Activated CD4-positive, alpha-beta T cell treated with anti-CD3 and anti-CD28 coated beads for 36 hours (primary cell): ENCODE data around the gene LEMD2. TPM values are rescaled to one million over a fixed set of nuclear protein-coding genes. Genes with fewer than 3 reads are reported as not detected.

ENCODE experiments used
- ATAC-seq: fragments of 200-7000 bp; cut with Tn5 transposase; one replicate; pipeline ENCODE4 v1.10.0; 2021; ENCODE audit warnings: mild to moderate bottlenecking, moderate library complexity
- CTCF ChIA-PET: fragments of 350-600 bp; sonication (Branson Sonifier 250); formaldehyde crosslinking; loops from one replicate; lab custom pipeline; 2021; ENCODE audit warnings: antibody characterized with exemption; lab: Charles Lee
- POLR2A ChIA-PET: fragments of 350-600 bp; sonication (Branson Sonifier 250); formaldehyde crosslinking; loops from one replicate; lab custom pipeline; 2021; ENCODE audit warnings: antibody characterized with exemption, inconsistent platforms; lab: Charles Lee
- DNase-seq: peaks from one replicate; pipeline ENCODE4 v3.0.0-alpha.2; 2020
- H3K27ac Mint-ChIP-seq: one replicate; pipeline ENCODE4 v1.8.0; 2021; ENCODE audit warnings: mixed read lengths
- H3K27me3 Mint-ChIP-seq: one replicate; pipeline ENCODE4 v1.8.0; 2021; ENCODE audit warnings: mixed read lengths
- H3K36me3 Mint-ChIP-seq: one replicate; pipeline ENCODE4 v1.8.0; 2021; ENCODE audit warnings: low read depth, mixed read lengths
- H3K4me1 Mint-ChIP-seq: one replicate; pipeline ENCODE4 v1.8.0; 2021; ENCODE audit warnings: mixed read lengths
- H3K4me3 Mint-ChIP-seq: one replicate; pipeline ENCODE4 v1.8.0; 2021; ENCODE audit warnings: mild to moderate bottlenecking, moderate library complexity, mixed read lengths
- H3K9me3 Mint-ChIP-seq: one replicate; pipeline ENCODE4 v1.8.0; 2021; ENCODE audit warnings: low read depth, mixed read lengths
- intact Hi-C, 2 experiments: fragments of 100-400 bp; cut with DNase I in 1 of 2; cut with micrococcal nuclease in 1 of 2; formaldehyde crosslinking; loops; one replicate each; pipeline versions ENCODE4 v1.14.2 to v1.15.1; 2022 to 2024; cut with DNase I, micrococcal nuclease
- total RNA-seq, 2 experiments: library from RNA; stranded (reverse); gene quantifications; one replicate each; pipeline ENCODE4 v1.2.3, GENCODE V29; 2021

Gene LEMD2
- total RNA-seq, 2 experiments from 2014 or later = 55.2 to 61.5 TPM

DNA sequence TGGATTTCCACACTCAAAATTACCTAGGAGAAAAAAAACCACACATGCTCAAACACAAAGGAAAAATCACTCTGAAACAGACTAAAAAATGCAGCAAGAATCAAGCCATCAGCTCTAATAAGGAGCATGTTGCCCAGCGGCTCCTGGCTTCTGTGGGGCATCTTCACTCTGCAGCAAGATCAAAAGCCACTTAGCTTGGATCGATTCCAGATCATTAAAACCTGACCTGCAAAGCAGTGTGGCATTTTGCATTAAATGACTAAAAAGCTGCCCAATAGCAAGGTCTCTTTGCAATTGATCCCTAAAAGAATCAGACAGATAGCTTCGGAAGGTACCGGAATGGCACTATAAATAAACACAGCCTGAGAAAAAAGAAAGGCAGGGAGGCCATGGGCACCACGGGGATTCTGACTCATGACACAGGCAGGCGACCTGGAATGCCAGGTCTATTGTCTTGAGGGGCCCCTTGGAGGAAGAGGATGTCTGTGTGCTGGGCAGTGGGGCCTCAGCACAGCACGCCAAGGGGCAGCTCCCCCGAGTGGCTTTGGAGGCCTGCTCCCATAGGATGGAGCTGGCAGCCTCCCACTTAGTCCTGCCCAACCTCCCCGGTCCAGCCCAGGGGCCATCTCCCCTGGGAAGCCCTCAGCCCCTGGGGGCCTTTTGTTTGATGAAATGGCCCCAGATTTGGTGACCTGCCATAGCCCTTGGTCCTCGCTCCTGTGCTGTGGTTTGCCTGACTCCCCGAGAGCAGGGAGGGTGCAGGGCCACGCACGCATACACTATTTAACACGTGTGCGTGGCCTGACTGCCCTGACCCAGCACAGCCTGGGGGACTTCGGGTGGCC lies 7.6 kb downstream of the LEMD2 start:
- peaks cover 56% of the 10 kb centered on the region for H3K36me3 Mint-ChIP-seq
- no peak for ATAC-seq
- CTCF ChIA-PET = interaction anchor here (3.0 kb wide), 1 partner anchor 10 kb away, joined by 10 read pairs; no protein-coding TSS in a partner anchor
- no peaks in the 10 kb centered on the region for H3K27me3 Mint-ChIP-seq
- DNase-seq = no peak
- peaks cover 23% of the 10 kb centered on the region for H3K4me1 Mint-ChIP-seq
- peak overlapping the region; percentile 24 for H3K27ac Mint-ChIP-seq
- no peak overlapping the region for H3K4me3 Mint-ChIP-seq
- no peaks in the 10 kb centered on the region for H3K9me3 Mint-ChIP-seq
- intact Hi-C loops = no loop called here
- POLR2A ChIA-PET = no interaction called here

DNA sequence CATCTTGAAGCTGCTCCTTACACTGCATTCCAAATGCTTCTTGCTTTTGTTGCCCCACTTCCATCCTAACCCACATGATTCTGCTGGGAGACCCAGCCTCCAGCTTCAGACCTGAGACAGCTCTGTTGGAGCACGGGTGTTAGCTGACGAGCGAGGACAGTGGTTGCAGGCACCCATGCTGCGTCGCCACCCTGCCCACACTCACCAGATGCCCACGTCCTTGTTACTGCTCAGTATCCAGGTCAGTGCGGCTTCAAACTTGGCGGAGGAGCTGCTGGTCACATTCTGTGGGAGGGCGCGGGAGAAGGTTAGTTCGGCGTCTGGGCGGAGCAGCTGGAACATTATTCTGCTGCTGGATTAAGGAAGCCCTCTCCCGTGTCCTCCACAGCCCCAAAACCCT lies 9.0 kb downstream of the LEMD2 start:
- ChIA-PET POLR2A (no interaction called here), CTCF (interaction anchor here (0.7 to 3.0 kb wide), 3 partner anchors 8 to 20 kb away, joined by 3 to 10 read pairs (median 4); no protein-coding TSS in a partner anchor)
- peaks cover 57% of the 10 kb centered on the region for H3K36me3 Mint-ChIP-seq
- H3K27me3 Mint-ChIP-seq = no peaks in the 10 kb centered on the region
- peaks cover 8% of the 10 kb centered on the region for H3K4me1 Mint-ChIP-seq
- no peak for DNase-seq
- H3K9me3 Mint-ChIP-seq = no peaks in the 10 kb centered on the region
- no peak overlapping the region for H3K4me3 Mint-ChIP-seq
- ATAC-seq = no peak
- intact Hi-C loops = no loop called here
- no peak overlapping the region for H3K27ac Mint-ChIP-seq

DNA sequence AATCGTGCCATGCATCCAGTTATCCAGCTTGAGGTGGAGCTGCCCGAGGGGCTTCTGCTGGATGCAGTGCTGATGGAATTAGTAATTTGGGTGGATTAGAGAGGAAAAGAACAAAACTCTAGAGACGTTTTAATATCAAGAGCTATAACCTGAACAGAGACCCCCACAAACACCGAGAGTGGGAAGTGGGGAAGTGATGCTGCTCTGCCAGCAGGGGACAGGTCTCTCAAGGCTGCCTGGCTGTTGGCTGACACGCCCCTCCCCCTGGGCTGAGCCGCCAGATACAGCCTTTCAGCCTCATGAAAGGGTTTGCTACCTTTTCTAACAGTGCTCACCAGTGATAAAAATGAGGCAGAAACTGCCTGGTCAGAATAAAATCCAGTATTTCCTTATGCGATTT lies 9.6 kb downstream of the LEMD2 start:
- Mint-ChIP-seq H3K36me3 (peaks cover 55% of the 10 kb centered on the region), H3K27ac (no peak overlapping the region), H3K4me1 (peaks cover 3% of the 10 kb centered on the region), H3K4me3 (no peak overlapping the region), H3K27me3 (no peaks in the 10 kb centered on the region), H3K9me3 (no peaks in the 10 kb centered on the region)
- DNase-seq (no peak), ATAC-seq (no peak)
- ChIA-PET CTCF (interaction anchor here (0.7 to 3.0 kb wide), 4 partner anchors 8 to 32 kb away, joined by 3 to 10 read pairs (median 4); no protein-coding TSS in a partner anchor), POLR2A (interaction anchor here (0.6 kb wide), 1 partner anchor 9 kb away, joined by 5 read pairs; no protein-coding TSS in a partner anchor)
- intact Hi-C loops = no loop called here

DNA sequence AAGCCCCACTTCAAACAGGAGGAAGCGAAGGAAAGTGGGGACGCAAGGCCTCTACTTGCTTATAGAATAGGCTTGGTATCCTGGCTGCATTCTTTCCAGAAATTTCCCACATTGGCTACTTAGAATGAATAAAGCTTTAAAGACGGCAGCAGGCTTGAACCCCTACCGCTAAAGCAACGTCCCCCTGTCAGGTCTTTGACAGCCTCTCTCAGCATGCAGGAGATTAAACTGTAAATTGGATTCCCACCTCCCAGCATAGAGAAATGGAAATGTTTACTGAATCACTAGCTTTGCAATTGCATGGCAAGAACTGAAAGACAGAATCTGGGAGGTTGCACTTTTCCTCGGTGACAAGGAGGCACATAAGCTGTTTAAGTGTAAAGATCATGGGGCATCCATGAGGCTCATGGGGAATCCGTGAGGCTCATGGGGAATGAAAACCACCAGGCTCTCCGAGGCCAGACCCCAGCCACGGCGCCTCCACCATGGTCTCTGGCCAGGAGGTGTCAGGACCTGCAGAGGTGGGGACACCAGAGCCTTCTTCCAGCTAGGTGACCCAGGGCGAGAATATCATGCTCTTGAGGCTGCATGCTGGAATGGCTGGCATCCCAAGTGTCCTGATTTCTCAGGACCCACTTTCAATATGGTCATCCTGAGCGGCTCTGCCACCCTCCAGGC lies 10.3 kb downstream of the LEMD2 start:
- intact Hi-C loops = no loop called here
- H3K36me3 Mint-ChIP-seq = peaks cover 49% of the 10 kb centered on the region
- H3K9me3 Mint-ChIP-seq = no peaks in the 10 kb centered on the region
- no peaks in the 10 kb centered on the region for H3K27me3 Mint-ChIP-seq
- ATAC-seq = no peak
- H3K4me1 Mint-ChIP-seq = no peaks in the 10 kb centered on the region
- ChIA-PET POLR2A (no interaction called here), CTCF (interaction anchor here (0.8 to 1.4 kb wide), 3 partner anchors 9 to 31 kb away, joined by 3 to 4 read pairs (median 3); no protein-coding TSS in a partner anchor)
- H3K4me3 Mint-ChIP-seq = no peak overlapping the region
- H3K27ac Mint-ChIP-seq = no peak overlapping the region
- no peak for DNase-seq

DNA sequence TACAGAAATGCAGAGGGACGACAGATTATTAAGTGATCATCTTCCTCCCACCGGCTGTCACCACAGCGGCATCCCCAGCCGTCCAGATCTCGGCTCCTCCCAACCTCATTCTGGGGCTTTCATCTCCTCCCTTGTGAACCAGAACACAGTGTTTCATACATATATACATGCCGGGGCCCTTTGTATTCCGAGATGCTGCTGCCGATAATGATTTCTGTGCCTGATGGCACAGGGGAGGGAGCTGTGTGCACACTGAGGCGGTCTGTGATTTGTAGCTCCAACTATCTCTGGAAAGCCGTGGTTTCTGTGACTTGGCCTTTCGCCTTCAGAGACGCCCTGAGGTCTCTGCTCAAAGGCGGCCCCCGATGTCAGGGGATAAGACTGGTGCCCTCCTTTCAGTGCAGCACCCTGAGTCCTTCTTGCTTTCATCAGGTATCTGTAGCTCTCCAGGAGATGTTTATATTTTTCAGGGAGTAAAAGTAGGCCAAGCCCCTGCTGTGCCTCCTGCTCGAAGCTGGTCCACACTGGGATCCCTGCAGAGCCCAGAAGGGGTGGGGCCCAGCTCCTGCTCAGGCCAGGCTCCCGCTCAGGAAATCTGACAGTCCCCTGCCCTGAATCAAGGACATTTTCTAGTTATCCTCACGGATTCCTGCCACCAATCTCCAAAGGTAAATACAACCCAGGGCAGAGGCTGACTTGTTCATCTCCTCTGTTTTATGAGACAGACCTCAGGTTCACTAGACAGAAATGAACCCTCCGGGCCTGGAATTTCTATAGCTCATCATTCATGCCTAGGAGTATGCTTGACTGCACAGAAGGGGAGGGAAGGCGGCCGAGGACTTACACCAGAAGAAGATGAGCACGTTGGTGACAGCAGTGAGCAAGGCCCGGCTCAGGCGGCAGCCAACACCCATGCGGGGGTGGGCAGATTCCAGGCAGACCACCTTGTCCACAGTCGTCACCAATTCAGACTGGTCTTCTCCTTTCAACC lies 11.2 kb downstream of the LEMD2 start:
- intact Hi-C loops = no loop called here
- H3K4me1 Mint-ChIP-seq = no peaks in the 10 kb centered on the region
- no peaks in the 10 kb centered on the region for H3K9me3 Mint-ChIP-seq
- no peaks in the 10 kb centered on the region for H3K27me3 Mint-ChIP-seq
- ATAC-seq (no peak), DNase-seq (no peak)
- H3K36me3 Mint-ChIP-seq = peaks cover 48% of the 10 kb centered on the region
- CTCF ChIA-PET = interaction anchor here (0.6 to 1.4 kb wide), 3 partner anchors 9 to 306 kb away, joined by 4 to 6 read pairs (median 4); no protein-coding TSS in a partner anchor
- H3K4me3 Mint-ChIP-seq = no peak overlapping the region
- H3K27ac Mint-ChIP-seq = no peak overlapping the region
- POLR2A ChIA-PET = no interaction called here

DNA sequence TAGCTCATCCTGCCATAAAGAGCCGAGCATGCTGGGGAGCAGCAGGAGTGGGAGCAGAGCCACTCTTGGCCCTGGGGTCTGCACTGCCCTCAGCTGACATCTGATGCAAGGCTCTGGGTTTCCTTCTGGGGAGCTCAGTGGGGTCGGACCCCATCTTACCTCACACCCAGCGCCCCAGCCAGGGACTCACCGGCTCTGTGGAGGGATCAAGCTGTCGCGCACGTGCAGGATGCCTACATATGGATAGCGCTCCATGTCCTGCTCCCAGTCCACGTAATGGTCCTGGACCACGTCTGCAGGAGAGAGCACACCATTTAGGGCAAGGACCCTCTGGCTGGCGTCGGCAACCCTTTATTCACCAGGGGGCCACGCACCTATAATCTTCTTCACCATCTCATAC lies 12.2 kb downstream of the LEMD2 start:
- H3K36me3 Mint-ChIP-seq = peaks cover 46% of the 10 kb centered on the region
- H3K4me1 Mint-ChIP-seq = no peaks in the 10 kb centered on the region
- CTCF ChIA-PET = interaction anchor here (0.6 to 1.2 kb wide), 3 partner anchors 8 to 40 kb away, joined by 3 to 4 read pairs (median 3); no protein-coding TSS in a partner anchor

DNA sequence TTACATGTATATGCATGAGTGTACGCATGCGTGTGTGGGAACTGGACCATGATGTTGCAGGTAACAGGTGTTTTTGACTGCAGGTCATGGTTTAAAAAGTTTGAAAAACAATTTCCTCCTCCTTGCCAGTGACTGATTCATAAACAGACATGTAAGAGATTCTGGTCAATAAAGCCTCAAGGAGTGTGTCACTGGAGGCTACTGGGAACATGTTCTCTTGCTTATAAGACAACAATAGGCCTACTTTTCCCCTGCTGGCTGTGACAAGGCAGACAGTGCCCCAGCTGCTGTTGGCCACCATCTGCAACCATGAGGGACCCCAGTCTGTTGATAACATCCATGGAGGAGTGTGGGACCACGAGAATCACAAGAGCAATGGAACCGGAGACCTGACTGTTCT lies 12.7 kb downstream of the LEMD2 start:
- intact Hi-C loops = no loop called here
- Mint-ChIP-seq H3K4me1 (peaks cover under 1% of the 10 kb centered on the region), H3K4me3 (no peak overlapping the region), H3K36me3 (peaks cover 47% of the 10 kb centered on the region), H3K27ac (no peak overlapping the region), H3K9me3 (no peaks in the 10 kb centered on the region), H3K27me3 (no peaks in the 10 kb centered on the region)
- ATAC-seq (no peak), DNase-seq (no peak)
- POLR2A ChIA-PET = interaction anchor here (1.3 kb wide), 1 partner anchor 9 kb away, joined by 3 read pairs; no protein-coding TSS in a partner anchor
- CTCF ChIA-PET = interaction anchor here (0.6 to 1.0 kb wide), 3 partner anchors 10 to 16 kb away, joined by 3 read pairs; no protein-coding TSS in a partner anchor

More for the DNA sequence above, 12.2 kb downstream of the LEMD2 start:
- Mint-ChIP-seq H3K9me3 (no peaks in the 10 kb centered on the region), H3K27ac (no peak overlapping the region), H3K4me3 (no peak overlapping the region), H3K27me3 (no peaks in the 10 kb centered on the region)
- DNase-seq = no peak
- ATAC-seq = no peak
- intact Hi-C loops = no loop called here
- POLR2A ChIA-PET = interaction anchor here (1.3 kb wide), 1 partner anchor 8 kb away, joined by 3 read pairs; no protein-coding TSS in a partner anchor

DNA sequence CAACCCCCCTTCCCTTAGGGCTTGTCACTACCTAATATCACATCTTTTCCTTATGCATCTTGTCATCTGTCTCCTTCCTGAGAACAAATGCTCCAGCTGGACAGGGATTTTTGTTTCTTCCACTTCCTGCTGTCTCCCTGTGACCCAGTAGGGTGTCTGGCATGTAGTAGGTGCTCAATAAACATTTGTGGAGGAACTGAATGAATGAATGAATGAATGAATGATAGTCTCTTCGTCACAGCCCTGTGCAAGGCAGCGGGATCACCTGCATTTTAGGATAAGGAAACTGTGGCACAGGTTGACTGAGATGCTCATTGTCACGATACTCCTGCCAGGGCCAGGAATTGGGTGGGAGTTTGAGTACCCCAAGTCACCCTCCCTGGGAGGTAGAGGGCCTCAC lies 14.2 kb downstream of the LEMD2 start:
- ChIA-PET CTCF (no interaction called here), POLR2A (no interaction called here)
- no peaks in the 10 kb centered on the region for H3K27me3 Mint-ChIP-seq
- no peak overlapping the region for H3K27ac Mint-ChIP-seq
- DNase-seq = no peak
- peaks cover 44% of the 10 kb centered on the region for H3K36me3 Mint-ChIP-seq
- intact Hi-C loops = no loop called here
- no peak for ATAC-seq
- no peak overlapping the region for H3K4me3 Mint-ChIP-seq
- no peaks in the 10 kb centered on the region for H3K9me3 Mint-ChIP-seq
- H3K4me1 Mint-ChIP-seq = peaks cover 2% of the 10 kb centered on the region

DNA sequence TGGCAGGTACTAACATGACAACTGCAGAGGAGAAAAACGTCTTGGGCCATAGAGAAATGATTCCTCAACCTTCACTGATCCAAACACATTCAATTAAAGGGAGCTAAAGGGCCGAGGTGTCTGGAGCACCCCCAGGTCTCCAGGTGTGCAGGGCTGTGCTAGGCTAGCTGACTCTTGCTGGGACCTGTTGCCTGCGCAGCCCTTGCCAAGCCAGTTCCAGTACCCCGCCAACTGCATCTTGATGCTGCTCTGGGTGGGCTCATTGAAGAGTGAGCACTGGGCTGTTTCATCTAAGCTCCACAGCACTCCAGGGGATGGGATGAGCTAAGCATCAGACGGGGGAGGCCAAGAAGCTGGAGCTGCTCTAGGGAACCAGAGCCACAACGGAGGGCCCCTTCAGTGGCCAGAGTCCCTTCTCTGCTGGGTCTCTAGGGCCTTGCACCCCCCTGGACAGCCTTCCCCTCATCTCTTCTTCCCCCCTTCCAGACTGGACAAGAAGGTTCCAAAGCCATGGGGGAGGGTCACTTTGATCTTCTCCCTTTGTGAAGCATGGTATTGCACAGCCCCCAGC lies 15.9 kb downstream of the LEMD2 start:
- Mint-ChIP-seq H3K4me3 (no peak overlapping the region), H3K4me1 (peaks cover 2% of the 10 kb centered on the region), H3K9me3 (no peaks in the 10 kb centered on the region), H3K27me3 (no peaks in the 10 kb centered on the region), H3K36me3 (peaks cover 32% of the 10 kb centered on the region), H3K27ac (no peak overlapping the region)
- POLR2A ChIA-PET = no interaction called here
- DNase-seq = no peak
- intact Hi-C loops = no loop called here
- ATAC-seq = no peak
- CTCF ChIA-PET = interaction anchor here (0.6 to 4.6 kb wide), 6 partner anchors 9 to 383 kb away, joined by 3 to 72 read pairs (median 10); no protein-coding TSS in a partner anchor

DNA sequence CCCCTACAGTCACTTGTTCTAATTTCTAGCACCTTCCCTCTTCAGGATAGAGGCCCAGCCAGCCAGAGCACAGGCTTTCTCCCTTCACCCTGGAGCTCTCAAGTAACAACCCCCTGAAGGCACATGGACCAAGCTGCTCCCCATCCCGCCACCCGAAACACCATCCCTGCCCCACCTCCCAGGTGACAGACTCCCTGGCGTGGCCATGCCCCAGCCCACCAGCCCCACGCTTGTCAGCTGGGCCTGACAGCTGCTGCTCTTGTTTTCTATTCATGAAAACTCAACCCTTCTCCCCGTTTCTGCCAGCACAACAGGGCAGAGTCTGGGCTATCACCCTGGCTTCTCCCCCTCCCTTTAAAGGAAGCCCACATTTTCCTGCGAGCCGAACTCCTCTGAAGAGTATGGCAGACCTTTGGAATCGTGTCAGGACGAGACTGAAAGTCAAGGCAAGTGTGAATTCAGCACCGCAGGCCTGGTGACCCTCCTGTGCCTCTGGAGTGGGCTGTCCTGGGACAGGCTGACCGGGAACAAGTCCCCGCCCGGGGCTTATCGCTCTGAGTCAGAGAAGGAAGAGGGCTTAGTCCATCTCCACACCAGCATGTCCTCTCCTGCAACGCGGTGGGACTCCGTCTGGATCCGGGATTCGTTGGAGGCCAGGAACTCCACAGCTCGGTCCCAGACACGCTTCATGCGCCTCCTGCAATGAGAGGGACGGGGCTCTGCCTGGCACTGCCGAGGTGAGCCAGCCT lies 16.7 kb downstream of the LEMD2 start:
- Mint-ChIP-seq H3K36me3 (peaks cover 28% of the 10 kb centered on the region), H3K9me3 (no peaks in the 10 kb centered on the region), H3K4me3 (no peak overlapping the region), H3K27ac (no peak overlapping the region), H3K4me1 (peaks cover 2% of the 10 kb centered on the region), H3K27me3 (no peaks in the 10 kb centered on the region)
- intact Hi-C loops = no loop called here
- ChIA-PET POLR2A (no interaction called here), CTCF (interaction anchor here (0.6 to 4.6 kb wide), 17 partner anchors 8 to 383 kb away, joined by 3 to 72 read pairs (median 5); partner anchors contain the start of genes LEMD2 and ZBTB9)
- DNase-seq (no peak), ATAC-seq (peak; percentile 8)
